HG03135 (cell line): Measurements from ENCODE around the gene TMEM94.
"Not testable (repeated sequence)": the region's sequence is repeated elsewhere in the genome, so short reads cannot be mapped to it uniquely, and the experiment has no call there.

ENCODE experiments used
- ATAC-seq: cut with Tn5 transposase; IDR thresholded peaks from one replicate; pipeline ENCODE4 v1.9.1; 2021; ENCODE audit warnings: mild to moderate bottlenecking, moderate library complexity; ENCODE audit not compliant: unreplicated experiment

TMEM94 gene

DNA sequence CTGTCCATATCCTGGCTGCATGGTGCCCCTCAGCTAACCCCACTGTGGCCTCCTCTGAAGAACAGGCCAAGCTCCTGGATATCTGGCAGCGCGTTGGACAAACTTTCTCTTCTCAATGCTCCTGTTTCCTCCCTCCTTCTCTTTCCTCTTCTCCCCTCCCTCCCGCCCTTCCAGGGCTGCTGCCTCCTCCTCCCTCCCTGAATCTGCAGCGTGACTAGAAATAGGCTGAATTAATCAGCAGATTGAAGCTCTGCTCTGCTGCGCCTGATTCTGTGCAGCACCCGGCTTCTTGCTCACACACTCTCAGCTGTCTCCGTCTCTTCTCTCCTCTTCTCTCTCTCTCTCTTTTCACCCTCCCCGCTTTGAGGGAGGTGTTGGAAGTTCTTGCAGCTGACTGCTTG, 19.8 kb downstream of the TMEM94 start:
- no peak for ATAC-seq

DNA sequence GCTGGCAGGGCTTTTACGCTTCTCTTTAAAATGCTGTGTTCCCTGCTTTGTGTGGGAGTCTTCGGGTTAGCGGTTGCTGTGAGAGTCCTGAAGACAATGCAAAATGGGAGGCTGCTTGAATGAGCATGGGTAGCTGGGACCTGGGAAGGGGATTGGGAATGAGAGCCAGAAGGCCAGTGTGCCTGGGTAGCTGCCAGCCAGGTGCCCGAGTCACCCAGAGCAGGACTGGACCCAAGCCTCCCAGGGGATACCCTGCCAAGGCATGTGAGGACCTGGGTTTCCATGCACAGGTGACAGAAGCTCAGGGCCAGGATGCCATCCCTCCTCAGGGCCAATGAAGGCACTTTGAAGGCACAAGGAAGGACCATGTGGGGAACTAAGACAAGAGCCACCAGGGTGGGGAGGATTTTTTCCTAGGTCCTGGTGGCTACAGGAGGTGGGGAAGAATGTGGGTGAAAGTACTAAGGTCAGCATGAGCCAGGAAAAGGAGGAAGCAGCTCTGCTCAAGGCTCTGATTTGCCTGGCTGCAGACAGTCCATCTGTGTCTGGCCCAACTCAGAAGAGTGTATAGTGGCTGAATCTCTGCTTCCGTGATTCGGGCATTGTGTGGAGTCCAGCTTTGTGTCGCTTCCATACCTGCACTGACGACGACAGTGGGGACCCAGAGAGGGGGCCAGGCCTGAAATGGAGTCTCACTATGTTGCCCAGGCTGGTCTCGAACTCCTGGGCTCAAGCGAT, 20.5 kb downstream of the TMEM94 start:
- ATAC-seq = no peak

DNA sequence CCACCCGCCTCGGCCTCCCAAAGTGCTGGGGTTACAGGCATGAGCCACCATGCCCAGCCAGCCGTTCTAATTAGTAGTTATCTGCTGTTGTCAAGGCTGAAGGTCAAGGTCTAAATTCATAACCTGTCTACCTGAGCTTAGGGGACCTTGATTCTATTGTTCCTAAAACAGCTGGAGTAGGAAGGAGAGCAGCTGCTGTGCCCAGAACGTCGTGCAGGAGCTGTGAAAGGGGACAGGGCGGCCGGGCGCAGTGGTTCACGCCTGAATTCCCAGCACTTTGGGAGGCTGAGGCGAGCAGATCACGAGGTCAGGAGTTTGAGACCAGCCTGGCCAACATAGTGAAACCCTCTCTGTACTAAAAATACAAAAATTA, 21.0 kb downstream of the TMEM94 start:
- ATAC-seq = not testable (repeated sequence)

DNA sequence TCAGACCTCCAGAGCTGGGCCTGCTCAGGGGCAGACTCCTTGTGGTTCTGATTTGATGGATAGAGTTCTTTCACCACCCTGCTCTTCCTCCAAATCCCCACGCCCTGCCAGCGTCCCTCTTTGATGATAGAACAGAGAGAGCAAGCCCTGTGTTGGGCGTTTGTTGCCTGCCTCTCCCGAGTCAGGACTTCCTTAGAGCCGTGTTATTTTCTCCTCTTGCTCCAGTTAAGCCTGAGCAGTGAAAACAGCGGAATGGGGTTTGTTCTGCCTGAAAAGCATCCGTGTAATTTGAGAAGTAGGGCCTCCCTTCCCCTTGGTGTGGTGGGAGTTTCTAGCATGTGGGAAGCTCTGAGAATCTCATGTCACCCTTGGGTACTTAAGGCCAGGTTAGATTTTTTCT, 22.1 kb downstream of the TMEM94 start:
- no peak for ATAC-seq

DNA sequence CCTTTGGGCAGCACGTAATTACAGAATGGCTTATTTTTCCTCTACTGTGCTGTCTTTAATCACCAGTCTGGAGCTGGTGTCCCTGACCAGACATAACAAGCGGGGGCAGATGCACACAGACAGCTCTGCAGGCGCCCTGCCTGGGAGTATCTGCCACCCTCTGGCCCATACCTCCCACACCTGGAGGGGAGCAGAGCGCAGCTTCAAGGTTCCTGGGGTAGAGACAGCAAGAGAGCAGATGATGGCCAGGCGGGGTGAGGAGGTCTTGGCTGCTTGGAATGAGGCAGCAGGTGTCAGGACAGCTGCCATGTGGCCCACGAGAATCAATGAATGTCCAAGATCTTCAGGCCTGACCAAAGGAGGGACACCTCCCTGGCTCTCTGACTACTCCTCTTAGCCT, 23.8 kb downstream of the TMEM94 start:
- no peak for ATAC-seq

DNA sequence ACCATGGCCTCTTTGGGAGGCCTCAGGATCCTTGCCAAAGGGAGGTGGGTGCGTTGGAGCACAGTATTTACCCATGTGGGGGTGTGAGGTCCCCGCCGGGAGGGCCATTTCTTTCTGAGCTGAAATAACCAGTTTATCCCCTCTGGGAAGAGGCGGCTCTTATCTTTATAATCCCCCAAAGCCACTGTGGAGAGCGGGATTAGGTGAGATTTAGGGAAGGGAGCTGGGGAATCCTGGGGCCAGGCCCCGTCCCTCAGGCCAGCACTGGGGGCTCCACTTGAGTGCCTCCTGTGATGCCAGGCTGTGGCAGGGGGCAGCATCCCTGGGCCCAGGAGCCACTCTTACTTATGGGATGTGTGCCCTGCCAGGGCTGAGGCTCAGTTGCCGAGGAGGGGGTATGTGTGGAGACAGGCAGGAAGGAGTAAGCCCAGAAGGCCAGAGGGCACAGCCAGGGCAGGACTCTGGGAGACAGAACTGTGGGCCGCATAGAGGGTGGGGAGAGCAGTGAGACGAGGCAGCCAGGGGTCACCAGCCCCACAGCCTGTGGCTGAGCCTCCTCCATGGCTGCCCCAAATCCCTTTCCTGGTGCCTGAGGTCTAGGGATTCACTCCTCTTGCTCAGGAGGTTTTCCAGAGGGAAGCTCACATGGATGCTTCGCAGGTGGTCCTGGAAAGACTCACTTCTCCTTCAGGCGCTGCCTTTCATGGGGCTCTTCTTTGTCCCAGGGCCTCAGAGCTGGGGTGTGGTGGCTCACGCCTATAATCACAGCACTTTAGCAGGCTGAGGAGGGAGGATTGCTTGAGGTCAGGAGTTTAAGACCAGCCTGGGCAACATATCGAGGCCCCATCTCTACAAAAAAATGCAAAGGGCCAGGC, 25.0 kb downstream of the TMEM94 start:
- no peak for ATAC-seq

DNA sequence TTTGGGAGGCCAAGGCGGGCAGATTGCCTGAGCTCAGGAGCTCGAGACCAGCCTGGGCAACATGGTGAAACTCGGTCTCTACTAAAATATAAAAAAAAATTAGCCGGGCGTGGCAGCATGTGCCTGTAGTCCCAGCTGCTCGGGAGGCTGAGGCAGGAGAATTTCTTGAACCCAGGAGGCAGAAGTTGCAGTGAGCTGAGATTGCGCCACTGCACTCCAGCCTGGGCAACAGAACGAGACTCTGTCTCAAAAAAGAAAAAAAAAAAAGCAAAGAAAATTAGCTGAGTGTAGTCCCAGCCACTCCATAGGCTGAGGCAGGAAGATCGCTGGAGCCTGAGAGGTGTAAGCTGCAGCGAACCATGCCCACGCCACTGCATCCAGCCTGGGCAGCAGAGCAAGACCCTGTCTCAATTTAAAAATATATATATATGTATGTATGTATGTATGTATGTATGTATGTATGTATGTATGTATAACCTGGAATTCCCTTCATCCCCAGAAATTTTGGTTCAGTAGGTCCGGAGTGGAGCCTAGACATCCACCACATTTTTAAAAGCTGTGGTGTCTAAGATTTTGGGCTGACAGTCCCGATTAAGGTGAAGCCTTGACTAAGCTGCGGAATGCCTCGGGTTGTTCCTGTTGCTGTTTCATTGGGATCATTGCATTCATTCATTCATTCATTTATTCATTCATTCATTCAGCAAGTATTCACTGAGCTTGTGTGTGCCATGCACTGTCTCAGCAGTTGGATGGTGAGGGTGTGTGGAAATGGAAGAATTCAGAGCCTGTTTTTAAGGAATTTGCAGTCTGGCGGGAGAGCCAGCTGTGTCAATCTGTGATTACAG, 25.9 kb downstream of the TMEM94 start:
- ATAC-seq = no peak

DNA sequence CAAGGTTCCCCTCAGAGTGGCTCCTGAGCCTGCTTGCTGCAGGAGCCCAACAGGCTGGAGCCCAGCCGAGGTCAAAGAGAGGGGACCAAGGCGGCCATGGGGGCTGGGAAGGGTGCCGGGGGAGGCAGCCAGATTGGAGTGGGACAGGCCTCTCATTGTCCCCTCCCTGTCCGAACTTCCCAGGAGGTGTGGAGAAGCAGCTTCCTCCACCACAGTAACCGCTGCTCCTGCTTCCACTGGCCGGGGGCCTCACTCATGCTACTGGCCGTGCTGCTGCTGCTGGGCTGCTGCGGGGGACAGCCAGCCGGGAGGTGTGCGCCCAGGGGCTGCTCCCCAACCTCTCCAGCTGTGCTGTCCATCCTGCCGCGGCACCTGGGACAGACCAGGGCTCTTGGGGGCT, 29.3 kb downstream of the TMEM94 start:
- no peak for ATAC-seq

DNA sequence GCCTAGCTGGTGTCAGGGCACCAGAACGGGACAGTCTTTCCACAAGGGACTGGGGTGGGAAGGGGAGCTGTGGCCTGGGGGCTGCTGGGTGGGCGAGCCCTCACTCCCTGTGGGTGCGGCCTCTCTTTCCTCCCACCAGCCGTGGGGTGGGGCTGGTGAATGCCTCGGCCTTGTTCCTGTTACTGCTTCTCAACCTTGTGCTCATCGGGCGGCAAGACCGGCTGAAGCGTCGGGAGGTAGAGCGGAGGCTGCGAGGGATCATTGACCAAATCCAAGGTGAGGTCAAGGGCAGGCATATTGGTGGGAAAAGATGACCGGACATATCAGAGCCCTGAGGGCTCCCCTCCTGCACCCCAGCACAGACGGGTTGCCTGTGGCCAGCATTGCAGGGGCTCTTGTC, 29.7 kb downstream of the TMEM94 start:
- no peak for ATAC-seq

DNA sequence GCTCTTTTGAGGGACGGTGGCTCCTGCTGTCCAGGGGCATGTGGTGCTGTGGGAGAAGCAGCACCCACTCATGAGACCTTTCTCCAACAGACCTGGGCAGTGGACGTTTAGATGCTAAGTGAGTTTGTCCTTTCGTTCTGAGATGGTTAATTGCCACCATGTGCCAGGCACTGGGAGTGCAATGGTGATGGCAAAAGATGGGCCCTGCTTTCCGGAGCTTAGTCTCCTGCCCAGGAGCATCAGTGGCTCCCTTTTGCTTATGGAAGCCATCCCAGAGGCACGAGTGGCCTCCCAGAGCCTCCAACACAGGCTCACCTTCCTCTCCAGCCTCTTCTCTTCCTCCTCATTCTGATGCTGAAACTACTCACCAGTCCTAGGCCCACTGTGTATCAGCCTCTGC, 30.5 kb downstream of the TMEM94 start:
- no peak for ATAC-seq

DNA sequence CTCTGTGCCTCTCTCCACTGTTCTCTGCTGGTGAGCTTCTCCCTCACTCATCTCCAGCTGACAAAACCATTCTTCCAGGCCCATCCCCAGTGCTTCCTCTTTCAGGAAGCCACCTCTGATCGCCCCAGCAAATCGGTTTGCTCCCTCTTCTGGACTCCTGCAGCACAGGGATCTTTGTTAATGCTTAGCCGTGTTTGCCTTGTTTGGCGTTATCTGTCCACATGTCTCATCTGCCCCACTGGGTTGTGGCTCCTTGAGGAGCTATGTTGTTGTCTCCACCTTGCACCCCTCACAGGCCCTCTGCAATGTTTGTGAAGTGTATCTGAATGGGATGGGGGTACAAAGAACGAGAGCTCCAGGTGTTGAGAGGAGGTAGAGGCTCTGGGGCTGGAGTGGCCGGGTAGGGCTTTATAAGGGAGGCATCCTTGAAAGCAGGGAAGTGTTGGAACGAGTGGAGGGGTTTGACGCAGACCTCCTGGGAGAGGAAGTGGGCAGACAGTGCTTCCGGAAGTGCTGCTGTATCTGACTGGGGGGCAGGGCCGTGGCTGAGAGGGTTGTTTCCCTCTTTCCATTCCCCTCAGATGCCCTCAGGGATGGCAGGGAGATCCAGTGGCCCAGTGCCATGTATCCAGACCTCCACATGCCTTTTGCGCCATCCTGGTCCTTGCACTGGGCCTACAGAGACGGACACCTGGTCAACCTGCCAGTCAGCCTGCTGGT, 31.1 kb downstream of the TMEM94 start:
- no peak for ATAC-seq

DNA sequence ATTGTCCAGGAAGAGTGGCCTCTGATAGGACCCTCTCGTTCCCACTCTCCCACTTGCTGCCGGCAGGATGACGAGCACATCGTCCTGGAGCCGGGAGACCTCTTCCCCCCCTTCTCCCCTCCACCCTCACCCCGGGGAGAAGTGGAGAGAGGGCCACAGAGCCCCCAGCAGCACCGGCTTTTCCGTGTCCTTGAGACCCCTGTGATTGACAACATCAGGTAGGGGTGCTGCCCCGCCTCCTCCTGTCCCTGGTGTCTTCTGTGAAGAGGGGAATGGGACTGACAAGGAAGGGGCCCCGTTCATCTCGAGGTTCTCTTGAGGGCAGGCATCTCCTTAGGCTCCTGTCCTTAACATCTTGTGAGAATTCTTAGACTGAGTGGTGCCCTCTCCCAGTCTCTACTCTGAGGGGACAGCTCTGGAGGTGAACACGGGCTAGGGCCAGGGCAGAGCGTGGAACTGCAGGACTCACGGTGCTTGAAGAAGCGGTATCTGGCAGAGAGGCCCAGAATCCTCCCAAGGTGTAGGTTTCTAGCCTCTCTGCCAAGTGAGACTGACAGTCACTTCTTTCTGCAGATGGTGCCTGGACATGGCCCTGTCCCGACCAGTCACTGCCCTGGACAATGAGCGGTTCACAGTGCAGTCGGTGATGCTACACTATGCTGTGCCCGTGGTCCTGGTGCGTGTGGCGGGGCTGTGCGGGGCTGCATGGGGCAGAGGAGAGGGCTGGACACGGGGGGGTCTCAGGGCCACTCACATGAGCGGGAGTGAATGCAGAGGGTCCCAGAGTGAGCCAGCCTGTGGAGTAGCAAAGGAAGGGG, 32.5 kb downstream of the TMEM94 start:
- no peak for ATAC-seq

DNA sequence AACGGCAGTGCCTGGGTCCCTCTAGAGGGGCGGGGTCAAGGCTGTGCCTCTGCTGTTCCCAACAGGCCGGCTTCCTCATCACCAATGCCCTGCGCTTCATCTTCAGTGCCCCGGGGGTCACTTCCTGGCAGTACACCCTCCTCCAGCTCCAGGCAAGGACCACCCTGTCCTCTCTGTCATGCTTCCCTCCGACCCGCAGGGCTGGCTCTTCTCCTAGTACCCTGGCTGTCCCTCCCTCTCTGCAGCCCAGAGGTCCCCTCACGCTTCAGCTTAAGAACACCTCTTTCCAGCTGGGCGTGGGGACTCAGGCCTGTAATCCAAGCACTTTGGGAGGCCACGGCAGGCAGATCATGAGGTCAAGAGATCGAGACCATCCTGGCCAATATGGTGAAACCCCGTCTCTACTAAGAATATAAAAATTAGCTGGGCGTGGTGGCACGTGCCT, 33.1 kb downstream of the TMEM94 start:
- ATAC-seq = no peak

DNA sequence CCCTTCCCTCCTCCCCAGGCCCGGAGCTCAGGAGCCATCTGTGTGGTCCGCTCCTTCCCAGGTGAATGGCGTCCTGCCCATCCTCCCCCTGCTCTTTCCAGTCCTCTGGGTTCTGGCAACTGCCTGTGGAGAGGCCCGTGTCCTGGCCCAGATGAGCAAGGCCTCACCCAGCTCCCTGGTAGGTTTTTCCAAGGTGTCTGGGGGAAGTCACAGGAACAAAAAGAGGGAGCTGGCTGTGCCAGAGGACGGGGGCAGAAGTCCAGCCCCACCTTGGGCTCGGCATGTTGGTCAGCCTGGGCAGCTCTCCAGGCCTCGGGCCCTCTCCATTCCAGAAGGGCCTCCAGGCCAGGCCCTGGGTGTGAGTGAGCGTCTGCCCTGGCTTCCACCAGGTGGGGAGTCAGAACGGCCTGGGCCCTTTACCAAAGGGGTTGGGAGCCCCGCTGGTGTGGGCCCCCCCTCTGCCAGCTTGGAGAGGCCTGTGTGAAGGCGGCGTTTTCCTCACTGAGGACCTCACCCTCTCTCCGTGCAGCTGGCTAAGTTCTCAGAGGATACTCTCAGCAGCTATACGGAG, 33.8 kb downstream of the TMEM94 start:
- no peak for ATAC-seq

DNA sequence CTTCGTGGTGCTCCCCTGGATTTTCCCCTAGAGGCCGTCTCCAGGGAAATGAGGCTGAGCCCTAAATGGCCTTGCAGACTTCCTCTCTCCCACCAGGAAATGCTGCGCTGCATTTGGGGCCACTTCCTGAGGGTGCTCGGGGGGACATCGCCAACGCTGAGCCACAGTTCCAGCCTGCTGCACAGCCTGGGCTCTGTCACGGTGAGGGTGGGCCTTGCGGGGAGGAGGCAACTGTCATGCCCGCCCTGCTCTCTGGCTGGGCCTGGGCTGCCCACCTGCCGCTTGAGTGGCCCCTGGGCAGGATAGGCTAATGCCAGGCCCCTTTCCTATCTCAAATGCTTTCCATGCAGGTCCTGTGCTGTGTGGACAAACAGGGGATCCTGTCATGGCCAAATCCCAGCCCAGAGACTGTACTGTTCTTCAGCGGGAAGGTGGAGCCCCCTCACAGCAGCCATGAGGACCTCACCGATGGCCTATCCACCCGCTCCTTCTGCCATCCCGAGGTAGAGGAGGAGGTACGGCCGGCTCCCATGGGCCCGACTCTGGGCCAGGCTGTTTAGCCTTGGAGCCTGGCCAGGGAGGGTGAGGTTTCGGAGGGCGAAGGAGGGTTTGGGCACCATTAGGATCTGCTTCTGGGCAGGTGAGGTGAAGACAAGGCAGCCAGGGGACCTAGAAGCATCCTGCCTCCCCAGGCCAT, 34.7 kb downstream of the TMEM94 start:
- ATAC-seq = no peak

DNA sequence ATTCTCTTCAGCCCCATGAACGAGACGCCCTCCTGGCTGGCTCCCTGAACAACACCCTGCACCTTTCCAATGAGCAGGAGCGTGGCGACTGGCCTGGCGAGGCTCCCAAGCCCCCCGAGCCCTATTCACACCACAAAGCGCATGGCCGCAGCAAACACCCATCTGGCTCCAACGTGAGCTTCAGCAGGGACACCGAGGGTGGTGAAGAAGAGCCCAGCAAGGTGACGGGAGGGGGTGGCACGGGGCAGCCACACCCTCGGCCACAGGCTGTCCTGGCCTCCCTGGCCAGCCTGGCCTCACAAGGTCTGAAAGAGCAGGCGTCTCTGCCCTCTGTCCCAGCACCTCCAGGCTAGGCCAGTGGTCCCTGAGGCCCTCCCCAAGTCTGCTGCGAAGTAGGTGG, 35.2 kb downstream of the TMEM94 start:
- no peak for ATAC-seq

DNA sequence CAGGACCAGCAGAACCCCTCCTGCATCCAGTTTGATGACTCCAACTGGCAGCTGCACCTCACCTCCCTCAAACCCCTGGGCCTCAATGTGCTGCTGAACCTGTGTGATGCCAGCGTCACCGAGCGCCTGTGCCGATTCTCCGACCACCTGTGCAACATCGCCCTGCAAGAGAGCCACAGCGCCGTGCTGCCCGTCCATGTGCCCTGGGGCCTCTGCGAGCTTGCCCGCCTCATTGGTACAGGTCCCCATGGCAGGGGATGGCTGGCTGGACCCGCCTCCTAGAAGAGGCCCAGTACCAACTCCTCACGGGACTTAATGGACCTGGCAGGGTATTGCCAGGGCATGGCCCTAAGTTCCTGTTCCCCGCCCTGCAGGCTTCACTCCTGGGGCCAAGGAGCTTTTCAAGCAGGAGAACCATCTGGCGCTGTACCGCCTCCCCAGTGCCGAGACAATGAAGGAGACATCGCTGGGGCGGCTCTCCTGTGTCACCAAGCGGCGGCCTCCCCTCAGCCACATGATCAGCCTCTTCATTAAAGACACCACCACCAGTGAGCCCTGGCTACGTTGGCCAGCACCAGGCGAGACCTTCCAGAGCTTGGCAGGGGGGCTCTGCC, 36.2 kb downstream of the TMEM94 start:
- ATAC-seq = no peak

DNA sequence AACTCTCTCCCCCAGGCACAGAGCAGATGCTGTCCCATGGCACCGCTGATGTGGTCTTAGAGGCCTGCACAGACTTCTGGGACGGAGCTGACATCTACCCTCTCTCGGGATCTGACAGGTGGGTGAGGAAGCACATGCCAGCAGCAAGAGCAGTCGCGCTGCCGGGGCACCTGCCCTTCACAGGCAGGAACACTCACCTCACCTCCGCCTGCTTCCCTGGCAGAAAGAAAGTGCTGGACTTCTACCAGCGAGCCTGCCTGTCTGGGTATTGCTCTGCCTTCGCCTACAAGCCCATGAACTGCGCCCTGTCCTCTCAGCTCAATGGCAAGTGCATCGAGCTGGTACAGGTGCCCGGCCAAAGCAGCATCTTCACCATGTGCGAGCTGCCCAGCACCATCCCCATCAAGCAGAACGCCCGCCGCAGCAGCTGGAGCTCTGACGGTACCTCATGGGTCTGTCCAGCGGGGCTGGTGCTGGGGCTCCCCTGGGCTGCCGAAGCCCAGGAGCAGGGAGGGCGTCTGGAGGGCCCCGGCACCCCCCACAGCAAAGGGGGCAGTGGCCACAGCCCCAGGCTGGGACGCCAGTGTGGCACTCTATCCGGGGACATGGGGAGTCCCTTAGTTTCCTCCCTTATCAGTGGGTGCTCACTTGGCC, 37.2 kb downstream of the TMEM94 start:
- ATAC-seq = no peak
